ENCODE measurements around the gene PCDHB15.

GRCh38 chr5:141208478-141208877, 36.7 kb upstream of the PCDHB15 start, which contains the start of gene PCDHB12:
- no peak for TF ChIP-seq CTCF (IDR thresholded peaks at IDR 0.05; ENCODE audit: insufficient read depth, low read length)
- no peak for TF ChIP-seq REST (IDR thresholded peaks at IDR 0.05; ENCODE audit: insufficient replicate concordance, low read depth)
- TF ChIP-seq POLR2AphosphoS5 (IDR thresholded peaks at IDR 0.05; ENCODE audit: low read depth), result no peak
